Measurements from ENCODE around the gene IGF2R. TPM values are rescaled to one million over a fixed set of nuclear protein-coding genes. Genes with fewer than 3 reads are reported as not detected.
A peak's percentile ranks its signal among the peaks of the same experiment; 100 is the strongest.

IGF2R gene
- total and polyA plus RNA-seq, 2 of the 13 experiments (the other 11 are each of a cell fraction or from before 2014, with no cell fraction given) = 38.3 to 70.0 TPM

GRCh38 chr6:159984268-159984786 is 15.4 kb downstream of the IGF2R start:
- intact Hi-C loops (cut with micrococcal nuclease; ENCODE audit: unreplicated experiment) = loop anchor here (5.0 kb wide), 1 partner anchor 58 kb away; no protein-coding TSS in a partner anchor
- CTCF ChIA-PET (ENCODE audit: low intra/inter-chr PET ratio, low total read pairs) = no interaction called here
- peaks cover 94% of the 10 kb centered on the region for H3K79me2 ChIP-seq (ENCODE audit: insufficient read depth, low read length)
- H4K20me1 ChIP-seq (ENCODE audit: insufficient read depth, low read length) = peaks cover 61% of the 10 kb centered on the region
- peak; percentile 6; the same call in 1 of the 2 replicates for TF ChIP-seq CREB1 (IDR thresholded peaks at IDR 0.05)
- no peak for TF ChIP-seq CREB1 (CRISPR knock-in tag; IDR thresholded peaks at IDR 0.05)
- TF ChIP-seq ZBTB33 (CRISPR knock-in tag; IDR thresholded peaks at IDR 0.05) = peak; percentile 86; the same call in 1 of the 2 replicates
- TF ChIP-seq FOSL2 (CRISPR knock-in tag; IDR thresholded peaks at IDR 0.05) = peak; percentile 30; the same call in 1 of the 2 replicates
- TF ChIP-seq KDM5A (IDR thresholded peaks at IDR 0.05; ENCODE audit: borderline replicate concordance, low read length) = no peak
- no peak for TF ChIP-seq ARNT (IDR thresholded peaks at IDR 0.05)
- 0 out of 2 replicates have a peak, but pooled peaks have one; percentile 52 for TF ChIP-seq POLR2AphosphoS2 (IDR thresholded peaks at IDR 0.05; ENCODE audit: low read depth, low read length)
- TF ChIP-seq SOX5 (CRISPR knock-in tag; IDR thresholded peaks at IDR 0.05; ENCODE audit: borderline replicate concordance) = peak; percentile 22; the same call in 1 of the 2 replicates
- no peak for TF ChIP-seq SOX13 (IDR thresholded peaks at IDR 0.05)
- TF ChIP-seq SOX13 (CRISPR knock-in tag; conservative IDR thresholded peaks at IDR 0.05 in 1 of 2, IDR thresholded peaks at IDR 0.05 in 1 of 2) = peak in 1 of 2 experiments; percentile 20; a peak in 1 of 4 replicates
- H3K27me3 ChIP-seq (ENCODE audit: control insufficient read depth in 1 of 2, insufficient read depth in 2 of 2, low read length in 2 of 2) = no peaks in the 10 kb centered on the region
- H3K4me1 ChIP-seq (ENCODE audit: insufficient read depth, low read length) = peaks cover 88% of the 10 kb centered on the region
- ATAC-seq (no peak), FAIRE-seq (no peak), DNase-seq (ENCODE audit: low spot score) (no peak)
- POLR2A ChIA-PET = no interaction called here
- BruUV-seq (replicated peaks) = no TSS peak
- H3K4me2 ChIP-seq (ENCODE audit: low read depth, low read length) = no peak overlapping the region
- no peaks in the 10 kb centered on the region for H3K36me3 ChIP-seq (replicated peaks in 1 of 2; ENCODE audit: control insufficient read depth in 1 of 2, insufficient read depth in 2 of 2, low read length in 2 of 2)
- no peak overlapping the region for H2AFZ ChIP-seq (ENCODE audit: low read length)
- H3K4me3 ChIP-seq (replicated peaks in 1 of 3; ENCODE audit: insufficient read depth in 1 of 3, low read depth in 2 of 3, low read length in 3 of 3) = no peak overlapping the region
- in situ Hi-C loops (cut with HindIII; ENCODE audit: extremely low pct_ligation_motif_present, low pct_unique_long_range_greater_than_20kb) = no loop called here
- no peak overlapping the region for H3K27ac ChIP-seq (ENCODE audit: extremely low read length, insufficient read depth, low read length)
- 93% methylated on average over 11 of the region's 11 CpGs for WGBS (ENCODE audit: low lambda C conversion rate)
- no peak overlapping the region for H3K9ac ChIP-seq (ENCODE audit: insufficient read depth, low read depth, low read length)
- no peaks in the 10 kb centered on the region for H3K9me3 ChIP-seq (ENCODE audit: low read length)

All from HepG2 (cell line).